Epithelial cell of proximal tubule (primary cell): ENCODE measurements around the gene S100A6. TPM values are rescaled to one million over a fixed set of nuclear protein-coding genes. Genes with fewer than 3 reads are reported as not detected.

Source experiments
- DNase-seq: peaks from one replicate; pipeline ENCODE4 v3.0.0-alpha.2; 2011; ENCODE audit warnings: low read depth
- H3K4me3 ChIP-seq: 2 replicates; pipeline ENCODE4 v1.5.1; 2011; ENCODE audit warnings: low read depth, mild to moderate bottlenecking, low read length
- total RNA-seq: library from RNA; depleted of rRNA; stranded (reverse); fragments of >200 nt; gene quantifications from 2 replicates; pipeline ENCODE4 v1.2.3, GENCODE V29; 2015
- TF ChIP-seq, protein P1 (sequence below): conservative IDR thresholded peaks from 2 replicates; pipeline ENCODE4 v1.5.1; 2012; ENCODE audit warnings: low read depth, mild to moderate bottlenecking, low read length

Gene S100A6
- total RNA-seq, 1 donor from 2014 or later = 1,569 TPM

DNA sequence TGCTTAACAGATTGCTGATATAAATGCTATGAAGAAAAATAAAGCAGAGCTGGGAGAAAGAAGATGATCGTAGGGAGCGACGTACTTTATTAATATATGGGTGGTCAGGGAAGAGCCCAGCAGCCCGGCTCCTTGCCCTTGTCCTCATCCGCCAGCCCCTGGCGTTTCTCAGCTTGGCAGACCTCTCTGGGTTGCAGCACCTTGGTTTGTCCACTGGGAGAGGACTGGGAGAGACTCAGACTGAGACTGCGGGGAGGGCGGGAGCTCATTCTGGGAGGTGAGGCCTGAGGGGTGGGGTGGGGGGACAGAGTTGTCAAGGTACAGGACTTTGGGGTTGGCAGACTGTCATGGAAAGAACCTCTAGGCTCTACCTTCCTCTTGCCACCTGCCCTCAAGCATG is 16.5 kb upstream of the S100A6 start:
- DNase-seq = no peak
- TF ChIP-seq, protein P1, sequence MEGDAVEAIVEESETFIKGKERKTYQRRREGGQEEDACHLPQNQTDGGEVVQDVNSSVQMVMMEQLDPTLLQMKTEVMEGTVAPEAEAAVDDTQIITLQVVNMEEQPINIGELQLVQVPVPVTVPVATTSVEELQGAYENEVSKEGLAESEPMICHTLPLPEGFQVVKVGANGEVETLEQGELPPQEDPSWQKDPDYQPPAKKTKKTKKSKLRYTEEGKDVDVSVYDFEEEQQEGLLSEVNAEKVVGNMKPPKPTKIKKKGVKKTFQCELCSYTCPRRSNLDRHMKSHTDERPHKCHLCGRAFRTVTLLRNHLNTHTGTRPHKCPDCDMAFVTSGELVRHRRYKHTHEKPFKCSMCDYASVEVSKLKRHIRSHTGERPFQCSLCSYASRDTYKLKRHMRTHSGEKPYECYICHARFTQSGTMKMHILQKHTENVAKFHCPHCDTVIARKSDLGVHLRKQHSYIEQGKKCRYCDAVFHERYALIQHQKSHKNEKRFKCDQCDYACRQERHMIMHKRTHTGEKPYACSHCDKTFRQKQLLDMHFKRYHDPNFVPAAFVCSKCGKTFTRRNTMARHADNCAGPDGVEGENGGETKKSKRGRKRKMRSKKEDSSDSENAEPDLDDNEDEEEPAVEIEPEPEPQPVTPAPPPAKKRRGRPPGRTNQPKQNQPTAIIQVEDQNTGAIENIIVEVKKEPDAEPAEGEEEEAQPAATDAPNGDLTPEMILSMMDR = no peak
- no peak overlapping the region for H3K4me3 ChIP-seq

DNA sequence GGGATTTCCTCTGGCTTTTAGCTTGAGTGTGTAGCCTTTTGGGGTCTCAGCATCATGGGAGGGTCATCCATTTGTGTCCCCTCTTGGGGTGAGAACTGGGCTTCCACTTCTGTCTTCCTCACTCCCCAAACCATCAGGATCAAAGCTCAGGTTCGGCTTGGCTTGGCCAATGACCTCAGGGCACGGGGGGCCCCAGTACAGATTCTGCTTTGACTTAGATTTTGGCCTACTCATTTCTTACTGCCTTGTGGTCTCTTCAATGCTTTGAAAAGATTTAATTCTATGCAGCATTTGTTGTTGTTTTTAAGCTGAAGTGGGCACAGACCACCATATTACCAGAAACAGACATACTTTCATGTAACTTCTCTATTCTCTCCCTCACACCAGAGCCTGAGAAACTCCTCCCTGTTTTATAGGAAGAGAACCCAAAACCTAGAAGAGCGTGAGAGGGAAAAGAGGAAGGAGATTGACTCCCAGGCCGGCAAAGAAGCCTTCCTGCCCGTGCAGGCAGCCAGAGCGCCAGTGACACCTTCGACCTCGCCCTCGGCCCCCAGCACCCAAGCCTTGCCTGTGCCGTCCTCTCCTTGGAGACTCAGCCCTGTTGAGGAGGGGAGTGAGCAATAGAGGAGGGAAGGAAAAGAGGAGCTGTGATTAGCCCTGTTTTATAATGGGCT is 15.2 kb upstream of the S100A6 start:
- TF ChIP-seq, protein P1 = no peak
- H3K4me3 ChIP-seq = no peak overlapping the region
- DNase-seq = no peak

DNA sequence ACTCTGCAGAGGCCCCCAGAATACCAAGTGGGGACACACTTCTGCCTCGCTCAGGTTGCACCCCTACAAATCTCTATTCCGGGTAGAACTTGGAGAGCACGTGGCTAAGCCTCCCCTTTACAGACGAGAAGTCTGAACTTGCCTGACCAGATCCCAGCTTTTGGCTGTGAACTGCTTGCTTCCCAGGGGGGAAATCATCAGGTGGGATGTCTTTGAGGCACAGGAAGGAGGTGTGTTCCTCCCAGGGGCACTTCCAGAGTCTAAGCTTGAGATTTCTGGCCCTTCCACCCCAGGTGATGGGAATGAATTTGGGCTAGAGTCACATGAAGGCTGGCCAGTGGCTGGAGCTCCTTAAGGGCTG is 14.6 kb upstream of the S100A6 start:
- no peak for DNase-seq
- TF ChIP-seq, protein P1 = no peak
- H3K4me3 ChIP-seq = no peak overlapping the region

DNA sequence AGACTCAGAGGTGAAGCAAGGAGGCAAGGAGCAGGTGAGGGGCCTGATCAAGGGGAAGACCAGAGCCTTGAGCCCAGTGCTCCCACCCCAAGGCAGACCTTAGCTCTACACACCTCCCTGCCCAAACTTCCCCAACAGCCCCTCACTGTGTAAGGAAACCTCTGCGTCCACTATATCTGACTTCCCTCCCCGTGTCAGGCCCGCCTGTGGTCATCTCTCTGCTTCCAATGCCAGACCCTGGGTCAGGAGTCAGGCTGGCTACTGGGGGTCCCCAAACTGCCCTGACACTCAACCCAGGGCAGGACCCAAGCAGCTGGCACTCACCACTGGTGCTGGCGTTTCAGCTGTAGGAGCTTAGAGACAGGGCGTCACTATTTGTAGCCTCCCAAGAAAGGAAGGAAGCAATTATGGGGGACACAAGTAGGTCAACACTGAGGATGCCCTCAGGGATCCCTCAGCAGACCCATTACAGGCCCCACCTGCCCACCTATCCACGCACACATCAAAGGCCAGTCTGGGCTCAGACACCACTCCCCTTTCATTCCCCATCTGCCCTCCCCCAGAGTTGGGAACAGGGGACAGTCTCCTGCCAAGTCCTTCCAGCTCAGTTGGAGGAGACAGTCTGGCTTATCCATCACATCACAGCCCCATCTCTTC is 14.1 kb upstream of the S100A6 start:
- no peak for DNase-seq
- TF ChIP-seq, protein P1 = no peak
- no peak overlapping the region for H3K4me3 ChIP-seq

DNA sequence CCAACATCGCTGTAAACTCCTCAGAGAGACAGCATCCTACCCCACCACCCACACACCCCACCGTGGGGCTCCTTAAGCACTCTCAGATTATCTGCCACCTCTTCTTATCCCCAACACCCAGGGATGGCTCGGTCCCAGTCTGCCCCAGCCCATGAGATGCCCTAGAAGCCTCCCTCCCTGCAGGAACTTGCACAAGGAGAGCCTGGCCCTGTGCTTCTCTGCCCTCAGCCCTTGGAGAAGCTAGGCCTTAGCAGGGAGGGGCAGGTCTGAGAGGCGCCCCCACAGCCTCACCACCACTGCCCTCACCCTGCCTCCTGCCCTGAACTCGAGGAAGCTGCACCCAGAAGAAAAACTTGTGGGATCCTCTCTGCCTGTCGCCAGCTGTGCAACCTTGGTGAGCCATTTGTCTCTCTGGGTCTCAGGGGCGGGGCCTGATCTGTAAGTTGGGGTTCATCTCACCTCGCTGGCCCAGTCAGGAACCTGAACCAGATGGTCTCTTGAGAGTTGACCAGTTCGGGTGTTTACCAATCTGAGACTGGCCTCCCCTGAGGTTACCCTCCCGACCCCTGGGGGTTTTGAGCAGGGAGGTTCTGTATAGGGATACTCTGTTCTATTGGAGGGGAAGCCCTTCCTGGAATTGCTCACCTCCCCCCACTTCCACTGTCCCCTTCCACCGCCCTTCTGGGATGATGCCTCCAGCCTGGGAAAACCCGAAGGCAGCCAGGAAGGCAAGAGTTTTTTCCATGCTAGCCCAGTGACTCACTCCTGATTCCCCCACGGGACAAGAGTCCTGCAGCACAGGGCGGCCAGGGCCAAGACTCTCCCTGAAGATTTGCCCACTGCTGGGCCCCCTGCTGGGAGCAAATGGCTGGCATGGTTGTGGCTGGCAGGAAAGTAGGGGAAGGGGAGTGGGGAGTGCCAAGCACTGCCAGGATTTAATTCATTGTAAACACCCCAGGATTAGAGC is 13.2 kb upstream of the S100A6 start, which contains the start of gene S100A3:
Gene S100A3 (minus strand): TSS at position 537 of the 967 bp plus-strand sequence. CDS start 773 bp downstream, outside the sequence.
- no peak within 1 kb of the TSS for H3K4me3 ChIP-seq
- DNase-seq = peak; percentile 82
- TF ChIP-seq, protein P1 = peak; percentile 58

DNA sequence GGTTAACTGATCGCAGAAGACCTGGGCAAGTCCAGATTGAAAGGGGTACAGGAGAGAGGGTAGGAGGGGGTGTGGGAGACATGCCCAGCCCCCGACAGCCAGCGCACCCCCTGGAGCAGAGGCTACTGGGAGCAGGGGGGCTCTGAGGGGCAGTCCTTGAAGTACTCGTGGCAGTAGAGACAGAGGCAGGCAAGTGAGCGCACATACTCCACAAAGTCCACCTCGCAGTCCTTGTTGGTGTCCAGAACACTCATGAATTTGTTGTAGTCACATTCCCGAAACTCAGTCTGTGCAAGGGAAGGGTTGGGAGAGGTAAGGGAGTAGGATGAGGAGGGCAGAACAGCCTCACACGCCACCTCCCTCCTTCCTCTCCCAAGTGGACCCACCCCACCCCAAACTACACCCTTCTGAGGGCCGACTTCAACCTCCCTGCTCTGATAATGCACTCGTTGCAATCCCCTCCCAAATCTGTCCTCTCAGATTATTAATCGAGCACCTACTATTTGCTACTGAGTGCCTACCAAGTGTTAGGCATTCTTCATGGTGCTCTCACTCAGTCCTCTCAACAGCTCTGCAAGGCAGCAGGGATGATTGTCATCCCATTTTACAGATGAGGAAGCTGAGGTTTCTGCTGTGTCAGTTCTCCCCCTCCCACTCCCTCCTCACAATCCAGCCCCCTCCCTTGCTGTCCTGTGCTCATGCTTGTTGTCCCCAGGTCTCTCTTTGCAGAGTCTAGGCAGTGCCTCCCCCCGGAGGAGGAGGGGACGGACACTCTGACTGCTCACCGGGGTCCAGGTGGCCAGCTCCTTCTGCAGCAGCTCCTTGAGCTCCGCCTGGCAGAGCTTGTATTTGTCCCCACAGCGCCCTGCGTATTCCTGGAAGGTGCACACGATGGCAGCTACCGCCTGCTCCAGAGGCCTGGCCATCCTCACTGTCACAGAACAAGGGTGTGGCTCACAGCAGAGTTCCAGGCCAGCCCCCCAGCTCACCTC is 12.1 kb upstream of the S100A6 start:
- TF ChIP-seq, protein P1 = no peak
- DNase-seq = no peak
- no peak overlapping the region for H3K4me3 ChIP-seq
